GM23338 (cell line): ENCODE results near the gene KLKB1. TPM values are rescaled to one million over a fixed set of nuclear protein-coding genes. Genes with fewer than 3 reads are reported as not detected.
"Not testable (repeated sequence)": the region's sequence is repeated elsewhere in the genome, so short reads cannot be mapped to it uniquely, and the experiment has no call there.

Experiments
- ATAC-seq: fragments of 200-7000 bp; cut with Tn5 transposase; 3 replicates; pipeline ENCODE4 v1.9.1; 2020
- DNase-seq: peaks from one replicate; pipeline ENCODE4 v3.0.0-alpha.2; 2015; ENCODE audit warnings: low spot score
- H2AFZ ChIP-seq: fragments of 200-600 bp; sonication (generic); 2 replicates; pipeline ENCODE4 v1.8.0; 2016; ENCODE audit warnings: antibody characterized with exemption, mild to moderate bottlenecking, moderate library complexity
- H3F3A ChIP-seq: fragments of 200-600 bp; sonication (generic); replicated peaks from 2 replicates; pipeline ENCODE4 v1.8.0; 2017; ENCODE audit warnings: antibody characterized with exemption, mixed run types, low read depth
- H3K27ac ChIP-seq: fragments of 200-600 bp; sonication (generic); 2 replicates; pipeline ENCODE4 v1.6.1; 2016; ENCODE audit warnings: low read depth
- H3K27me3 ChIP-seq: fragments of 200-600 bp; sonication (generic); 2 replicates; pipeline ENCODE4 v1.8.0; 2016; ENCODE audit warnings: mild to moderate bottlenecking, mixed run types, moderate library complexity; ENCODE audit not compliant: insufficient read depth
- H3K36me3 ChIP-seq: fragments of 200-600 bp; sonication (generic); 2 replicates; pipeline ENCODE4 v1.8.0; 2016; ENCODE audit warnings: mild to moderate bottlenecking; ENCODE audit not compliant: insufficient read depth
- H3K4me1 ChIP-seq: fragments of 200-600 bp; sonication (generic); 2 replicates; pipeline ENCODE4 v1.8.0; 2016; ENCODE audit warnings: mild to moderate bottlenecking, moderate library complexity; ENCODE audit not compliant: insufficient read depth
- H3K4me2 ChIP-seq: fragments of 200-600 bp; sonication (generic); 2 replicates; pipeline ENCODE4 v1.7.1; 2017; ENCODE audit warnings: mixed run types
- H3K4me3 ChIP-seq: fragments of 200-600 bp; sonication (generic); 2 replicates; pipeline ENCODE4 v1.6.1; 2016; ENCODE audit warnings: mixed run types
- H3K79me2 ChIP-seq: fragments of 200-600 bp; sonication (generic); replicated peaks from 2 replicates; pipeline ENCODE4 v1.8.0; 2017; ENCODE audit warnings: mild to moderate bottlenecking; ENCODE audit not compliant: insufficient read depth
- H3K9me2 ChIP-seq: fragments of 200-600 bp; sonication (generic); 2 replicates; pipeline ENCODE4 v1.8.0; 2017; ENCODE audit not compliant: insufficient read depth
- H4K20me1 ChIP-seq: fragments of 200-600 bp; sonication (generic); replicated peaks from 2 replicates; pipeline ENCODE4 v1.8.0; 2017; ENCODE audit warnings: mild to moderate bottlenecking; ENCODE audit not compliant: insufficient read depth
- H3K27ac Mint-ChIP-seq: 2 replicates; pipeline ENCODE4 v1.8.0; 2020; ENCODE audit warnings: inconsistent platforms, mild to moderate bottlenecking, moderate library complexity, mixed read lengths
- H3K27me3 Mint-ChIP-seq: 3 replicates; pipeline ENCODE4 v1.8.0; 2022; ENCODE audit warnings: low read depth, mild to moderate bottlenecking, moderate library complexity, mixed read lengths, inconsistent platforms; ENCODE audit not compliant: insufficient read depth, poor library complexity
- H3K36me3 Mint-ChIP-seq: 3 replicates; pipeline ENCODE4 v1.8.0; 2021; ENCODE audit warnings: low read depth, mild to moderate bottlenecking, inconsistent platforms, moderate library complexity, mixed read lengths
- H3K4me1 Mint-ChIP-seq: 3 replicates; pipeline ENCODE4 v1.8.0; 2020; ENCODE audit warnings: mild to moderate bottlenecking, inconsistent platforms, mixed read lengths
- H3K4me3 Mint-ChIP-seq: 3 replicates; pipeline ENCODE4 v1.8.0; 2021; ENCODE audit warnings: moderate library complexity, mild to moderate bottlenecking, inconsistent platforms, mixed read lengths
- H3K9me3 Mint-ChIP-seq: 3 replicates; pipeline ENCODE4 v1.8.0; 2020; ENCODE audit warnings: moderate library complexity, mild to moderate bottlenecking, inconsistent platforms, mixed read lengths
- CREB1 ChIP-seq: fragments of 250-450 bp; sonication (Bioruptor Pico); IDR thresholded peaks from 2 replicates; pipeline ENCODE4 v1.5.0; 2020; ENCODE audit warnings: low read depth, mild to moderate bottlenecking, moderate library complexity
- CTCF ChIP-seq, 2 experiments: fragments of 200-600 bp in 1 of 2; sonication (generic) in 1 of 2; conservative IDR thresholded peaks; 2 replicates each; pipeline versions ENCODE4 v1.5.1 to v1.6.1; 2016 to 2017; ENCODE audit warnings: antibody characterized with exemption in 2 of 2, low read depth in 2 of 2, mild to moderate bottlenecking in 2 of 2, moderate library complexity in 1 of 2
- EZH2 ChIP-seq: fragments of 200-600 bp; sonication (generic); IDR thresholded peaks from one replicate; pipeline ENCODE4 v1.8.0; 2017; ENCODE audit warnings: antibody characterized with exemption, mild to moderate bottlenecking, low read depth; ENCODE audit not compliant: unreplicated experiment
- EZH2phosphoT487 ChIP-seq: fragments of 200-600 bp; sonication (generic); IDR thresholded peaks from one replicate; pipeline ENCODE4 v1.8.1; 2018; ENCODE audit warnings: antibody characterized with exemption; ENCODE audit not compliant: unreplicated experiment
- JUNB ChIP-seq: IDR thresholded peaks from one replicate; pipeline ENCODE4 v1.6.1; 2016; ENCODE audit warnings: antibody characterized with exemption; ENCODE audit not compliant: unreplicated experiment
- POLR2AphosphoS5 ChIP-seq: IDR thresholded peaks from 2 replicates; pipeline ENCODE4 v1.6.1; 2016; ENCODE audit warnings: antibody characterized with exemption, low read depth
- ZNF114 ChIP-seq: fragments of 250-450 bp; sonication (Bioruptor Pico); IDR thresholded peaks from 2 replicates; pipeline ENCODE4 v1.5.0; 2020; ENCODE audit warnings: mild to moderate bottlenecking, moderate library complexity
- polyA plus RNA-seq: library from polyadenylated mRNA; unstranded; fragments of >200 nt; fragmentation: Nextera tagmentation; extraction: Ambion mirVana; gene quantifications from 2 replicates; pipeline ENCODE4 v1.2.1, GENCODE V29; 2016
- total RNA-seq: library from RNA; depleted of rRNA; stranded (reverse); fragments of >200 nt; shearing (Covaris generic); gene quantifications from 2 replicates; pipeline ENCODE4 v1.2.3, GENCODE V29; 2014
- TF ChIP-seq, protein P1 (sequence below): IDR thresholded peaks from one replicate; pipeline ENCODE4 v1.6.1; 2018; ENCODE audit warnings: antibody characterized with exemption; ENCODE audit not compliant: unreplicated experiment
- TF ChIP-seq, protein P2 (sequence below): IDR thresholded peaks from 2 replicates; pipeline ENCODE4 v1.6.1; 2016; ENCODE audit warnings: antibody characterized with exemption

Gene KLKB1
- total and polyA plus RNA-seq, 2 experiments from 2014 or later: 8.6 to 10.9 TPM

- H3K27ac ChIP-seq: no peak overlapping the region
- DNase-seq (no peak), ATAC-seq (no peak)
- H3K4me1 ChIP-seq: peaks cover 6% of the 10 kb centered on the region
- Mint-ChIP-seq H3K27ac (no peak overlapping the region), H3K36me3 (peaks cover 8% of the 10 kb centered on the region; the same call in 1 of the 3 replicates), H3K4me3 (no peak overlapping the region), H3K9me3 (peaks cover 4% of the 10 kb centered on the region), H3K4me1 (peaks cover 6% of the 10 kb centered on the region; the same call in 2 of the 3 replicates), H3K27me3 (no peaks in the 10 kb centered on the region)
- no peaks in the 10 kb centered on the region for H3F3A ChIP-seq
- H2AFZ ChIP-seq: no peak overlapping the region
- H3K79me2 ChIP-seq: no peaks in the 10 kb centered on the region
- no peaks in the 10 kb centered on the region for H3K9me2 ChIP-seq
- H3K4me2 ChIP-seq: no peak overlapping the region
- H3K27me3 ChIP-seq: no peaks in the 10 kb centered on the region
- no peak for TF ChIP-seq JUNB
- no peak for TF ChIP-seq ZNF114 (CRISPR knock-in tag)
- TF ChIP-seq, protein P1, sequence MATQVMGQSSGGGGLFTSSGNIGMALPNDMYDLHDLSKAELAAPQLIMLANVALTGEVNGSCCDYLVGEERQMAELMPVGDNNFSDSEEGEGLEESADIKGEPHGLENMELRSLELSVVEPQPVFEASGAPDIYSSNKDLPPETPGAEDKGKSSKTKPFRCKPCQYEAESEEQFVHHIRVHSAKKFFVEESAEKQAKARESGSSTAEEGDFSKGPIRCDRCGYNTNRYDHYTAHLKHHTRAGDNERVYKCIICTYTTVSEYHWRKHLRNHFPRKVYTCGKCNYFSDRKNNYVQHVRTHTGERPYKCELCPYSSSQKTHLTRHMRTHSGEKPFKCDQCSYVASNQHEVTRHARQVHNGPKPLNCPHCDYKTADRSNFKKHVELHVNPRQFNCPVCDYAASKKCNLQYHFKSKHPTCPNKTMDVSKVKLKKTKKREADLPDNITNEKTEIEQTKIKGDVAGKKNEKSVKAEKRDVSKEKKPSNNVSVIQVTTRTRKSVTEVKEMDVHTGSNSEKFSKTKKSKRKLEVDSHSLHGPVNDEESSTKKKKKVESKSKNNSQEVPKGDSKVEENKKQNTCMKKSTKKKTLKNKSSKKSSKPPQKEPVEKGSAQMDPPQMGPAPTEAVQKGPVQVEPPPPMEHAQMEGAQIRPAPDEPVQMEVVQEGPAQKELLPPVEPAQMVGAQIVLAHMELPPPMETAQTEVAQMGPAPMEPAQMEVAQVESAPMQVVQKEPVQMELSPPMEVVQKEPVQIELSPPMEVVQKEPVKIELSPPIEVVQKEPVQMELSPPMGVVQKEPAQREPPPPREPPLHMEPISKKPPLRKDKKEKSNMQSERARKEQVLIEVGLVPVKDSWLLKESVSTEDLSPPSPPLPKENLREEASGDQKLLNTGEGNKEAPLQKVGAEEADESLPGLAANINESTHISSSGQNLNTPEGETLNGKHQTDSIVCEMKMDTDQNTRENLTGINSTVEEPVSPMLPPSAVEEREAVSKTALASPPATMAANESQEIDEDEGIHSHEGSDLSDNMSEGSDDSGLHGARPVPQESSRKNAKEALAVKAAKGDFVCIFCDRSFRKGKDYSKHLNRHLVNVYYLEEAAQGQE: no peak
- no peak for TF ChIP-seq EZH2
- TF ChIP-seq CREB1 (CRISPR knock-in tag): no peak
- TF ChIP-seq CTCF (conservative IDR thresholded peaks at IDR 0.05; ENCODE audit: low read depth in 2 of 2): no peak
- TF ChIP-seq, protein P2, sequence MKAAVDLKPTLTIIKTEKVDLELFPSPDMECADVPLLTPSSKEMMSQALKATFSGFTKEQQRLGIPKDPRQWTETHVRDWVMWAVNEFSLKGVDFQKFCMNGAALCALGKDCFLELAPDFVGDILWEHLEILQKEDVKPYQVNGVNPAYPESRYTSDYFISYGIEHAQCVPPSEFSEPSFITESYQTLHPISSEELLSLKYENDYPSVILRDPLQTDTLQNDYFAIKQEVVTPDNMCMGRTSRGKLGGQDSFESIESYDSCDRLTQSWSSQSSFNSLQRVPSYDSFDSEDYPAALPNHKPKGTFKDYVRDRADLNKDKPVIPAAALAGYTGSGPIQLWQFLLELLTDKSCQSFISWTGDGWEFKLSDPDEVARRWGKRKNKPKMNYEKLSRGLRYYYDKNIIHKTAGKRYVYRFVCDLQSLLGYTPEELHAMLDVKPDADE: no peak
- no peak for TF ChIP-seq EZH2phosphoT487
- TF ChIP-seq POLR2AphosphoS5: no peak
- H4K20me1 ChIP-seq: no peaks in the 10 kb centered on the region
- no peaks in the 10 kb centered on the region for H3K36me3 ChIP-seq
- no peak overlapping the region for H3K4me3 ChIP-seq
Measured at GRCh38 chr4:186272699-186273391, 45.5 kb downstream of the KLKB1 start.

DNA sequence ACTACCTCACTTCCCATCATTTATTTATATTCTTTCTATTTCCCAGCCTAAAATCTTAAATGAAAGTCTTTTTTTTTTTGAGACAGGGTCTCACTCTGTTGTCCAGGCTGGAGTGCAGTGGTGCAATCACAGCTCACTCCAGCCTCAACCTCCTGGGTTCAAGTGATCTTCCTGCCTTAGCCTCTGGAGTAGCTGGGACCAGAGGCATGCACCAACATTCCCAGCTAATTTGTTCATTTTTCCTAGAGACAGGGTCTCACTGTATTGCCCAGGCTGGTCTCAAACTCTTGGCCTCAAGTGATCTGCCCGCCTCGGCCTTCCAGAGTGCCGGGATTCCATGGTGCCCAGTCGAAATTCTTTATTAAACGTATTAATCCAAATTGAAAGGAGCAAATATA, 46.1 kb downstream of the KLKB1 start:
- not testable (repeated sequence) for H2AFZ ChIP-seq, DNase-seq, H3K4me2 ChIP-seq, H3K79me2 ChIP-seq, H3K9me3 Mint-ChIP-seq, H3K4me3 Mint-ChIP-seq, H3K36me3 ChIP-seq, H3K9me2 ChIP-seq, H3F3A ChIP-seq, H3K27me3 ChIP-seq, H3K27ac ChIP-seq, H3K4me1 ChIP-seq, H3K27me3 Mint-ChIP-seq, H4K20me1 ChIP-seq, H3K36me3 Mint-ChIP-seq, H3K4me3 ChIP-seq, H3K4me1 Mint-ChIP-seq, H3K27ac Mint-ChIP-seq, ATAC-seq
